ENCODE data around the gene SF3B4. TPM values are rescaled to one million over a fixed set of nuclear protein-coding genes. Genes with fewer than 3 reads are reported as not detected.
"Not testable (repeated sequence)": the region's sequence is repeated elsewhere in the genome, so short reads cannot be mapped to it uniquely, and the experiment has no call there.

Gene SF3B4
- total RNA-seq, 1 donor, result 16.4 TPM

- DNase-seq (ENCODE audit: low read depth), result no peak
- TF ChIP-seq, protein P1, sequence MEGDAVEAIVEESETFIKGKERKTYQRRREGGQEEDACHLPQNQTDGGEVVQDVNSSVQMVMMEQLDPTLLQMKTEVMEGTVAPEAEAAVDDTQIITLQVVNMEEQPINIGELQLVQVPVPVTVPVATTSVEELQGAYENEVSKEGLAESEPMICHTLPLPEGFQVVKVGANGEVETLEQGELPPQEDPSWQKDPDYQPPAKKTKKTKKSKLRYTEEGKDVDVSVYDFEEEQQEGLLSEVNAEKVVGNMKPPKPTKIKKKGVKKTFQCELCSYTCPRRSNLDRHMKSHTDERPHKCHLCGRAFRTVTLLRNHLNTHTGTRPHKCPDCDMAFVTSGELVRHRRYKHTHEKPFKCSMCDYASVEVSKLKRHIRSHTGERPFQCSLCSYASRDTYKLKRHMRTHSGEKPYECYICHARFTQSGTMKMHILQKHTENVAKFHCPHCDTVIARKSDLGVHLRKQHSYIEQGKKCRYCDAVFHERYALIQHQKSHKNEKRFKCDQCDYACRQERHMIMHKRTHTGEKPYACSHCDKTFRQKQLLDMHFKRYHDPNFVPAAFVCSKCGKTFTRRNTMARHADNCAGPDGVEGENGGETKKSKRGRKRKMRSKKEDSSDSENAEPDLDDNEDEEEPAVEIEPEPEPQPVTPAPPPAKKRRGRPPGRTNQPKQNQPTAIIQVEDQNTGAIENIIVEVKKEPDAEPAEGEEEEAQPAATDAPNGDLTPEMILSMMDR (IDR thresholded peaks at IDR 0.05; ENCODE audit: insufficient read depth, low read depth, low read length), result no peak
- no peak overlapping the region for H3K4me3 ChIP-seq (ENCODE audit: low read depth, low read length)
These were observed 15.3 kb upstream of the SF3B4 start for GRCh38 chr1:149942885-149943284.

DNA sequence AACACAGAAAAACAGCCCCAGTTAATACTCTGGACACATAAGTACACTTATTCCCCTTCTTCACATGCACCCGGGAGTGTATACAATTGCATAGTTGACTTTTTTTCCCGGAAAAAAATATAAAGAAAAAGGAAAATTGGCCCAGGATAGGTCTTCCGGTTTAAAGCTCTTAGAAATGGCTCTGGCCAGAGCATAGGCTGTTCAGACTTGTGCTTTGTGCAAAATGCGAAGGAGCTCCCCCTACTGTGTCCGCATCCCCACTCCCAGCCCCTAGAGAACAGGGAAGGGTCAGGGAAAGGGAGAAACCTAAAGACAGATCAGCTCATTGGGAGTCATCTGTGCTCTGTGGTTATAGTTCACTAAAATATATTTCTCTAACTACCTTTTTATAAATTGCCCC lies 14.6 kb upstream of the SF3B4 start:
- H3K4me3 ChIP-seq (ENCODE audit: low read depth, low read length), result no peak overlapping the region
- DNase-seq (ENCODE audit: low read depth), result peak; percentile 58
- TF ChIP-seq, protein P1 (IDR thresholded peaks at IDR 0.05; ENCODE audit: insufficient read depth, low read depth, low read length), result peak; percentile 53

DNA sequence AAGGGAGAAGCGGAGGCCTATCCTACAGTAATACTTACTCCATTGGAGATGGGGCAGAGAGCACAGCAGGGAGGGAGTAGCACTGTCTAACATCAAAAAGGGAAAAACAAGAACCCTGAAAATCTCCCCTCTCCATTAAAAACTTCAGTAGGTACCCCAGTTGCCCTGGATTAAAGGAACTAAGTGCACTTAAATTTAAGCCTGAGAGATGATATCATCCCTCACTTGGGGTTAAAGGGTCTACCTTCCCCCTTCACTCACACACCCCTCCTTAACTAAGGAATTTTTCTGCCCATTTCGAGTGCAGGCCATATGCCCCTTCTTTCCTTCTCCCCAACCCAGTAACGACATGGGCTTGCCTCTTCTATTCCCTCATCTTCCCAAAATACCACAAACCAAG lies 12.8 kb upstream of the SF3B4 start:
- DNase-seq (ENCODE audit: low read depth), result no peak
- TF ChIP-seq, protein P1 (IDR thresholded peaks at IDR 0.05; ENCODE audit: insufficient read depth, low read depth, low read length), result no peak
- H3K4me3 ChIP-seq (ENCODE audit: low read depth, low read length), result no peak overlapping the region

GRCh38 chr1:149938668-149939003 lies 11.0 kb upstream of the SF3B4 start:
- DNase-seq (ENCODE audit: low read depth), result not testable (repeated sequence)
- H3K4me3 ChIP-seq (ENCODE audit: low read depth, low read length), result peak overlapping the region; percentile 54

DNA sequence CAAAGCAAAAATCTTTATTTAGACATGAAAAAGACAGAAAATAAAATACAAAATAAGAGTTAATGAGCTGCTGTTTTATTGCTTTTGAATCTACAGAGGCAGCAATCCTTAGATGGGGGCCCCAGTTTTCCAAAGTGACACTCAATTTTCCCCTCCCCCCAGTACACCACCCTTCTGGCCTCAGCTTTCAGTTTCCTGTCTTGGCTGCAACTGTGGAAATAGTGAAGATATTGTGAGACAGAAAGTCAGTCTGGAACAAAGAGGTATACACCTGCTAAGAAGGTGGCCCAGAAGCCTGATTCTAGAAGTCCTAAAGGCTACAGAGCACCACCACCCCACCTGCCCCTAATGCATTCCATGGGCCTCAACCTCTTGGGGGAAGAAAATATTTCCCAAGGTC lies 10.2 kb upstream of the SF3B4 start:
- H3K4me3 ChIP-seq (ENCODE audit: low read depth, low read length), result no peak overlapping the region
- TF ChIP-seq, protein P1 (IDR thresholded peaks at IDR 0.05; ENCODE audit: insufficient read depth, low read depth, low read length), result no peak
- no peak for DNase-seq (ENCODE audit: low read depth)

GRCh38 chr1:149936992-149937705 lies 9.5 kb upstream of the SF3B4 start:
- TF ChIP-seq, protein P1 (IDR thresholded peaks at IDR 0.05; ENCODE audit: insufficient read depth, low read depth, low read length), result no peak
- DNase-seq (ENCODE audit: low read depth), result peak; percentile 42

GRCh38 chr1:149936170-149936991 lies 8.8 kb upstream of the SF3B4 start, which contains the start of gene MTMR11:
Gene MTMR11 (minus strand): TSS chr1:149936879. CDS start chr1:149936647, 232 bp downstream.
- peak within 1 kb of the TSS; percentile 76 for H3K4me3 ChIP-seq (ENCODE audit: low read depth, low read length)
- peak; percentile 34 for DNase-seq (ENCODE audit: low read depth)
- TF ChIP-seq, protein P1 (IDR thresholded peaks at IDR 0.05; ENCODE audit: insufficient read depth, low read depth, low read length), result no peak

More at GRCh38 chr1:149936992-149937705, 9.5 kb upstream of the SF3B4 start:
- H3K4me3 ChIP-seq (ENCODE audit: low read depth, low read length), result peak overlapping the region; percentile 76

Data from fibroblast of villous mesenchyme (primary cell).